AG04449 (cell line): ENCODE measurements around the gene TNP1.

Experiments
- CTCF ChIA-PET: fragments of 350-600 bp; formaldehyde crosslinking; extraction: SDS; loops from one replicate; lab custom pipeline; 2021; ENCODE audit warnings: antibody characterized with exemption; lab: Yijun Ruan, JAX
- POLR2A ChIA-PET: fragments of 400-600, 350-600 bp; formaldehyde crosslinking; extraction: SDS; loops from one replicate; lab custom pipeline; 2020; ENCODE audit warnings: antibody characterized with exemption, inconsistent platforms; lab: Yijun Ruan, JAX
- DNase-seq: peaks from one replicate; pipeline ENCODE4 v3.0.0-alpha.2; 2010; ENCODE audit warnings: low read depth, low spot score
- H3K4me3 ChIP-seq: 2 replicates; pipeline ENCODE4 v1.5.1; 2011; ENCODE audit warnings: low read depth, mild to moderate bottlenecking, control low read depth, low read length
- CTCF ChIP-seq: IDR thresholded peaks from one replicate; pipeline ENCODE4 v1.5.1; 2011; ENCODE audit warnings: mild to moderate bottlenecking, moderate library complexity, low read length, control low read depth, inconsistent platforms; ENCODE audit not compliant: insufficient read depth; ENCODE audit errors: missing control alignments

The TNP1 gene

GRCh38 chr2:216845426-216845825, 14.4 kb downstream of the TNP1 start:
- POLR2A ChIA-PET: no interaction called here
- DNase-seq: no peak
- CTCF ChIA-PET: no interaction called here
- TF ChIP-seq CTCF: no peak
- no peak overlapping the region for H3K4me3 ChIP-seq

GRCh38 chr2:216842636-216843035, 17.2 kb downstream of the TNP1 start:
- no peak overlapping the region for H3K4me3 ChIP-seq
- POLR2A ChIA-PET: no interaction called here
- CTCF ChIA-PET: no interaction called here
- no peak for TF ChIP-seq CTCF
- no peak for DNase-seq

- H3K4me3 ChIP-seq: no peak overlapping the region
- ChIA-PET POLR2A (no interaction called here), CTCF (interaction anchor here (1.0 kb wide), 1 partner anchor 11 kb away, joined by 3 read pairs; no protein-coding TSS in a partner anchor)
- DNase-seq: no peak
- no peak for TF ChIP-seq CTCF
Measured at GRCh38 chr2:216839688-216840087, 20.2 kb downstream of the TNP1 start.

GRCh38 chr2:216838151-216838550, 21.7 kb downstream of the TNP1 start:
- ChIA-PET CTCF (interaction anchor here (0.8 to 1.6 kb wide), 2 partner anchors 11 to 20 kb away, joined by 3 read pairs; no protein-coding TSS in a partner anchor), POLR2A (interaction anchor here (1.1 kb wide), 1 partner anchor 144 kb away, joined by 3 read pairs; no protein-coding TSS in a partner anchor)
- peak; percentile 38 for DNase-seq
- TF ChIP-seq CTCF: no peak
- H3K4me3 ChIP-seq: no peak overlapping the region

- no peak for TF ChIP-seq CTCF
- CTCF ChIA-PET: interaction anchor here (0.8 to 1.6 kb wide), 2 partner anchors 11 to 21 kb away, joined by 3 read pairs; no protein-coding TSS in a partner anchor
- no peak for DNase-seq
- no peak overlapping the region for H3K4me3 ChIP-seq
- POLR2A ChIA-PET: interaction anchor here (1.1 kb wide), 1 partner anchor 144 kb away, joined by 3 read pairs; no protein-coding TSS in a partner anchor
Measured at GRCh38 chr2:216837740-216838139, 22.1 kb downstream of the TNP1 start.

GRCh38 chr2:216833061-216833460, 26.8 kb downstream of the TNP1 start:
- ChIA-PET POLR2A (no interaction called here), CTCF (no interaction called here)
- TF ChIP-seq CTCF: no peak
- no peak overlapping the region for H3K4me3 ChIP-seq
- no peak for DNase-seq
